Upper lobe of right lung (tissue), 1 donor: ENCODE results near the gene CDIPT. TPM values are rescaled to one million over a fixed set of nuclear protein-coding genes. Genes with fewer than 3 reads are reported as not detected.

Experiments
- ATAC-seq: fragments of 200-7000 bp; cut with Tn5 transposase; one replicate; pipeline ENCODE4 v1.9.1; 2020; ENCODE audit warnings: mild to moderate bottlenecking, moderate library complexity
- DNase-seq: peaks from one replicate; pipeline ENCODE4 v3.0.0-alpha.2; 2020
- H3K27ac ChIP-seq: fragments of 200-600 bp; one replicate; pipeline ENCODE4 v1.8.0; 2022
- H3K27me3 ChIP-seq: fragments of 200-600 bp; one replicate; pipeline ENCODE4 v1.8.0; 2022; ENCODE audit warnings: mild to moderate bottlenecking
- H3K36me3 ChIP-seq: fragments of 200-600 bp; one replicate; pipeline ENCODE4 v1.8.0; 2022
- H3K4me1 ChIP-seq: fragments of 200-600 bp; one replicate; pipeline ENCODE4 v1.8.0; 2022
- H3K4me3 ChIP-seq: fragments of 200-600 bp; one replicate; pipeline ENCODE4 v1.8.0; 2022; ENCODE audit warnings: mild to moderate bottlenecking
- H3K9me3 ChIP-seq: fragments of 200-600 bp; one replicate; pipeline ENCODE4 v1.8.0; 2022
- CTCF ChIP-seq: fragments of 200-600 bp; IDR thresholded peaks from one replicate; pipeline ENCODE4 v1.8.0; 2022; ENCODE audit warnings: antibody characterized with exemption
- intact Hi-C: fragments of 100-400 bp; cut with DNase I; formaldehyde crosslinking; loops from one replicate; pipeline ENCODE4 v1.11.0; 2022
- total RNA-seq: library from RNA; stranded (reverse); fragmentation: NEBNext Ultra II Directional; extraction: Animal tissue kit (Norgen Biotek cat#: 25700); gene quantifications from one replicate; pipeline ENCODE4 v1.2.1, GENCODE V29; 2021
- donor health status: DM: no; HTN: yes; CAD: no; lungs with severe emphysema.

CDIPT gene
- total RNA-seq, 1 donor from 2014 or later: 83.2 TPM

- H3K4me1 ChIP-seq: peaks cover 48% of the 10 kb centered on the region
- no peak for ATAC-seq
- H3K36me3 ChIP-seq: peaks cover 21% of the 10 kb centered on the region
- no peak for TF ChIP-seq CTCF
- intact Hi-C loops: no loop called here
- H3K9me3 ChIP-seq: no peaks in the 10 kb centered on the region
- H3K4me3 ChIP-seq: peak overlapping the region; percentile 54
- H3K27ac ChIP-seq: peak overlapping the region; percentile 77
- DNase-seq: no peak
- no peaks in the 10 kb centered on the region for H3K27me3 ChIP-seq
Observed at GRCh38 chr16:29810699-29811169, 52.3 kb downstream of the CDIPT start.

GRCh38 chr16:29809850-29810698, 53.0 kb downstream of the CDIPT start:
- H3K27me3 ChIP-seq: no peaks in the 10 kb centered on the region
- H3K4me3 ChIP-seq: no peak overlapping the region
- no peak for TF ChIP-seq CTCF
- no peak for ATAC-seq
- no peaks in the 10 kb centered on the region for H3K9me3 ChIP-seq
- intact Hi-C loops: no loop called here
- H3K27ac ChIP-seq: peak overlapping the region; percentile 77
- H3K4me1 ChIP-seq: peaks cover 44% of the 10 kb centered on the region
- peaks cover 21% of the 10 kb centered on the region for H3K36me3 ChIP-seq
- DNase-seq: peak; percentile 65

GRCh38 chr16:29809031-29809747, 53.8 kb downstream of the CDIPT start:
- H3K27ac ChIP-seq: peak overlapping the region; percentile 89
- H3K27me3 ChIP-seq: no peaks in the 10 kb centered on the region
- peaks cover 45% of the 10 kb centered on the region for H3K4me1 ChIP-seq
- peak; percentile 65 for DNase-seq
- H3K4me3 ChIP-seq: peak overlapping the region; percentile 60
- ATAC-seq: no peak
- no peaks in the 10 kb centered on the region for H3K9me3 ChIP-seq
- no peak for TF ChIP-seq CTCF
- peaks cover 21% of the 10 kb centered on the region for H3K36me3 ChIP-seq
- intact Hi-C loops: no loop called here

Other genes starting within 250 kb of the CDIPT start
- 70.7 TPM for gene SPN, start 200.0 kb downstream of the CDIPT start, total RNA-seq
- 15.0 TPM for gene QPRT, start 184.0 kb downstream of the CDIPT start, total RNA-seq
- 7.3 TPM for gene C16orf54, start 117.2 kb downstream of the CDIPT start, total RNA-seq
- gene ZG16, start 85.0 kb downstream of the CDIPT start, total RNA-seq: not detected
- 19.8 TPM for gene KIF22, start 72.5 kb downstream of the CDIPT start, total RNA-seq
- 148 TPM for gene MAZ, start 56.7 kb downstream of the CDIPT start, total RNA-seq
- 2.7 TPM for gene PRRT2, start 51.0 kb downstream of the CDIPT start, total RNA-seq
- gene PAGR1, start 47.1 kb downstream of the CDIPT start, total RNA-seq: 15.2 TPM
- gene MVP, start 42.8 kb downstream of the CDIPT start, total RNA-seq: 247 TPM
- gene SEZ6L2, start 36.3 kb upstream of the CDIPT start, total RNA-seq: 11.9 TPM
- 4.4 TPM for gene ASPHD1, start 37.3 kb upstream of the CDIPT start, total RNA-seq
- 23.5 TPM for gene KCTD13, start 63.0 kb upstream of the CDIPT start, total RNA-seq
- gene TMEM219, start 98.9 kb upstream of the CDIPT start, total RNA-seq: 133 TPM
- gene TAOK2, start 110.6 kb upstream of the CDIPT start, total RNA-seq: 75.4 TPM
- 20.3 TPM for gene HIRIP3, start 132.4 kb upstream of the CDIPT start, total RNA-seq
- gene INO80E, start 133.0 kb upstream of the CDIPT start, total RNA-seq: 65.3 TPM
- gene DOC2A, start 147.8 kb upstream of the CDIPT start, total RNA-seq: 2.6 TPM
- not detected for gene C16orf92, start 160.0 kb upstream of the CDIPT start, total RNA-seq
- gene TLCD3B, start 168.0 kb upstream of the CDIPT start, total RNA-seq: not detected
- gene ALDOA, start 202.5 kb upstream of the CDIPT start, total RNA-seq: 689 TPM
- 74.2 TPM for gene PPP4C, start 212.8 kb upstream of the CDIPT start, total RNA-seq
- gene TBX6, start 228.7 kb upstream of the CDIPT start, total RNA-seq: 1.4 TPM
- gene YPEL3, start 233.0 kb upstream of the CDIPT start, total RNA-seq: 93.6 TPM